ENCODE measurements around the gene SIGLEC14.

- TF ChIP-seq POLR2AphosphoS5 (IDR thresholded peaks at IDR 0.05; ENCODE audit: low read depth) (no peak), EZH2 (IDR thresholded peaks at IDR 0.05; ENCODE audit: low read depth, unreplicated experiment) (no peak), JUNB (IDR thresholded peaks at IDR 0.05; ENCODE audit: unreplicated experiment) (no peak), EZH2phosphoT487 (IDR thresholded peaks at IDR 0.05; ENCODE audit: unreplicated experiment) (no peak), ZNF331 (CRISPR knock-in tag; IDR thresholded peaks at IDR 0.05; ENCODE audit: low read depth) (no peak), STAT1 (IDR thresholded peaks at IDR 0.05; ENCODE audit: unreplicated experiment) (no peak), REST (IDR thresholded peaks at IDR 0.05; ENCODE audit: unreplicated experiment) (no peak), NANOG (IDR thresholded peaks at IDR 0.05; ENCODE audit: borderline replicate concordance) (no peak), CREB1 (CRISPR knock-in tag; IDR thresholded peaks at IDR 0.05; ENCODE audit: low read depth) (no peak)
- TF ChIP-seq, protein P1, sequence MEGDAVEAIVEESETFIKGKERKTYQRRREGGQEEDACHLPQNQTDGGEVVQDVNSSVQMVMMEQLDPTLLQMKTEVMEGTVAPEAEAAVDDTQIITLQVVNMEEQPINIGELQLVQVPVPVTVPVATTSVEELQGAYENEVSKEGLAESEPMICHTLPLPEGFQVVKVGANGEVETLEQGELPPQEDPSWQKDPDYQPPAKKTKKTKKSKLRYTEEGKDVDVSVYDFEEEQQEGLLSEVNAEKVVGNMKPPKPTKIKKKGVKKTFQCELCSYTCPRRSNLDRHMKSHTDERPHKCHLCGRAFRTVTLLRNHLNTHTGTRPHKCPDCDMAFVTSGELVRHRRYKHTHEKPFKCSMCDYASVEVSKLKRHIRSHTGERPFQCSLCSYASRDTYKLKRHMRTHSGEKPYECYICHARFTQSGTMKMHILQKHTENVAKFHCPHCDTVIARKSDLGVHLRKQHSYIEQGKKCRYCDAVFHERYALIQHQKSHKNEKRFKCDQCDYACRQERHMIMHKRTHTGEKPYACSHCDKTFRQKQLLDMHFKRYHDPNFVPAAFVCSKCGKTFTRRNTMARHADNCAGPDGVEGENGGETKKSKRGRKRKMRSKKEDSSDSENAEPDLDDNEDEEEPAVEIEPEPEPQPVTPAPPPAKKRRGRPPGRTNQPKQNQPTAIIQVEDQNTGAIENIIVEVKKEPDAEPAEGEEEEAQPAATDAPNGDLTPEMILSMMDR (conservative IDR thresholded peaks at IDR 0.05; ENCODE audit: low read depth in 2 of 2): no peak
- TF ChIP-seq, protein P2, sequence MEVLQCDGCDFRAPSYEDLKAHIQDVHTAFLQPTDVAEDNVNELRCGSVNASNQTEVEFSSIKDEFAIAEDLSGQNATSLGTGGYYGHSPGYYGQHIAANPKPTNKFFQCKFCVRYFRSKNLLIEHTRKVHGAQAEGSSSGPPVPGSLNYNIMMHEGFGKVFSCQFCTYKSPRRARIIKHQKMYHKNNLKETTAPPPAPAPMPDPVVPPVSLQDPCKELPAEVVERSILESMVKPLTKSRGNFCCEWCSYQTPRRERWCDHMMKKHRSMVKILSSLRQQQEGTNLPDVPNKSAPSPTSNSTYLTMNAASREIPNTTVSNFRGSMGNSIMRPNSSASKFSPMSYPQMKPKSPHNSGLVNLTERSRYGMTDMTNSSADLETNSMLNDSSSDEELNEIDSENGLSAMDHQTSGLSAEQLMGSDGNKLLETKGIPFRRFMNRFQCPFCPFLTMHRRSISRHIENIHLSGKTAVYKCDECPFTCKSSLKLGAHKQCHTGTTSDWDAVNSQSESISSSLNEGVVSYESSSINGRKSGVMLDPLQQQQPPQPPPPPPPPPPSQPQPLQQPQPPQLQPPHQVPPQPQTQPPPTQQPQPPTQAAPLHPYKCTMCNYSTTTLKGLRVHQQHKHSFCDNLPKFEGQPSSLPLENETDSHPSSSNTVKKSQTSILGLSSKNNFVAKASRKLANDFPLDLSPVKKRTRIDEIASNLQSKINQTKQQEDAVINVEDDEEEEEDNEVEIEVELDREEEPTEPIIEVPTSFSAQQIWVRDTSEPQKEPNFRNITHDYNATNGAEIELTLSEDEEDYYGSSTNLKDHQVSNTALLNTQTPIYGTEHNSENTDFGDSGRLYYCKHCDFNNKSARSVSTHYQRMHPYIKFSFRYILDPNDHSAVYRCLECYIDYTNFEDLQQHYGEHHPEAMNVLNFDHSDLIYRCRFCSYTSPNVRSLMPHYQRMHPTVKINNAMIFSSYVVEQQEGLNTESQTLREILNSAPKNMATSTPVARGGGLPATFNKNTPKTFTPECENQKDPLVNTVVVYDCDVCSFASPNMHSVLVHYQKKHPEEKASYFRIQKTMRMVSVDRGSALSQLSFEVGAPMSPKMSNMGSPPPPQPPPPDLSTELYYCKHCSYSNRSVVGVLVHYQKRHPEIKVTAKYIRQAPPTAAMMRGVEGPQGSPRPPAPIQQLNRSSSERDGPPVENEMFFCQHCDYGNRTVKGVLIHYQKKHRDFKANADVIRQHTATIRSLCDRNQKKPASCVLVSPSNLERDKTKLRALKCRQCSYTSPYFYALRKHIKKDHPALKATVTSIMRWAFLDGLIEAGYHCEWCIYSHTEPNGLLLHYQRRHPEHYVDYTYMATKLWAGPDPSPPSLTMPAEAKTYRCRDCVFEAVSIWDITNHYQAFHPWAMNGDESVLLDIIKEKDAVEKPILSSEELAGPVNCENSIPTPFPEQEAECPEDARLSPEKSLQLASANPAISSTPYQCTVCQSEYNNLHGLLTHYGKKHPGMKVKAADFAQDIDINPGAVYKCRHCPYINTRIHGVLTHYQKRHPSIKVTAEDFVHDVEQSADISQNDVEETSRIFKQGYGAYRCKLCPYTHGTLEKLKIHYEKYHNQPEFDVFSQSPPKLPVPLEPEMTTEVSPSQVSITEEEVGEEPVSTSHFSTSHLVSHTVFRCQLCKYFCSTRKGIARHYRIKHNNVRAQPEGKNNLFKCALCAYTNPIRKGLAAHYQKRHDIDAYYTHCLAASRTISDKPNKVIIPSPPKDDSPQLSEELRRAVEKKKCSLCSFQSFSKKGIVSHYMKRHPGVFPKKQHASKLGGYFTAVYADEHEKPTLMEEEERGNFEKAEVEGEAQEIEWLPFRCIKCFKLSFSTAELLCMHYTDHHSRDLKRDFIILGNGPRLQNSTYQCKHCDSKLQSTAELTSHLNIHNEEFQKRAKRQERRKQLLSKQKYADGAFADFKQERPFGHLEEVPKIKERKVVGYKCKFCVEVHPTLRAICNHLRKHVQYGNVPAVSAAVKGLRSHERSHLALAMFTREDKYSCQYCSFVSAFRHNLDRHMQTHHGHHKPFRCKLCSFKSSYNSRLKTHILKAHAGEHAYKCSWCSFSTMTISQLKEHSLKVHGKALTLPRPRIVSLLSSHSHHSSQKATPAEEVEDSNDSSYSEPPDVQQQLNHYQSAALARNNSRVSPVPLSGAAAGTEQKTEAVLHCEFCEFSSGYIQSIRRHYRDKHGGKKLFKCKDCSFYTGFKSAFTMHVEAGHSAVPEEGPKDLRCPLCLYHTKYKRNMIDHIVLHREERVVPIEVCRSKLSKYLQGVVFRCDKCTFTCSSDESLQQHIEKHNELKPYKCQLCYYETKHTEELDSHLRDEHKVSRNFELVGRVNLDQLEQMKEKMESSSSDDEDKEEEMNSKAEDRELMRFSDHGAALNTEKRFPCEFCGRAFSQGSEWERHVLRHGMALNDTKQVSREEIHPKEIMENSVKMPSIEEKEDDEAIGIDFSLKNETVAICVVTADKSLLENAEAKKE (CRISPR knock-in tag; IDR thresholded peaks at IDR 0.05): no peak
- TF ChIP-seq, protein P3, sequence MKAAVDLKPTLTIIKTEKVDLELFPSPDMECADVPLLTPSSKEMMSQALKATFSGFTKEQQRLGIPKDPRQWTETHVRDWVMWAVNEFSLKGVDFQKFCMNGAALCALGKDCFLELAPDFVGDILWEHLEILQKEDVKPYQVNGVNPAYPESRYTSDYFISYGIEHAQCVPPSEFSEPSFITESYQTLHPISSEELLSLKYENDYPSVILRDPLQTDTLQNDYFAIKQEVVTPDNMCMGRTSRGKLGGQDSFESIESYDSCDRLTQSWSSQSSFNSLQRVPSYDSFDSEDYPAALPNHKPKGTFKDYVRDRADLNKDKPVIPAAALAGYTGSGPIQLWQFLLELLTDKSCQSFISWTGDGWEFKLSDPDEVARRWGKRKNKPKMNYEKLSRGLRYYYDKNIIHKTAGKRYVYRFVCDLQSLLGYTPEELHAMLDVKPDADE (IDR thresholded peaks at IDR 0.05): no peak
These were observed 45.8 kb upstream of the SIGLEC14 start for GRCh38 chr19:51692468-51692867.

All from GM23338 (cell line).